ENCODE data around the gene CTAGE1. TPM values are rescaled to one million over a fixed set of nuclear protein-coding genes. Genes with fewer than 3 reads are reported as not detected.

CTAGE1 gene
- total RNA-seq, 1 donor from 2014 or later = not detected

DNA sequence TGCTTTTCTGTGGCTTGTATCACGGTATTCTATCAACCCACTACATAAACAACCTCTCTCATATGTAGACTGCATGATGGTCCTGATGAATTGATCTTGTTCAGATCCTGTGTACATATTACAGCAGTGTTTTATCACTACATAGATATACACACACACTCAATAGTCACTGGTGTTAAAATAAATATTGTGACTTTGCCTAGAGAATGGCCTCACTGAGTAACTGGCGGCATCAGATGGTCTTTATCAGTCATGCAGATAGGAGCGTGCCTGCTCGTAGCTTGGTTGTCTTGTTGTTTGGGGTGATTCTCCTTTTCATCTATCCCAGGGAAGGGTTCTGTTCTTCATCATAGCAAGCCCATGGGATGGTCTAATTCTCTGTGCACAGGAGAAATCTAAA, 18.4 kb upstream of the CTAGE1 start:
- no peaks in the 10 kb centered on the region for H3K9me3 Mint-ChIP-seq (ENCODE audit: unreplicated experiment)
- TF ChIP-seq, protein P1, sequence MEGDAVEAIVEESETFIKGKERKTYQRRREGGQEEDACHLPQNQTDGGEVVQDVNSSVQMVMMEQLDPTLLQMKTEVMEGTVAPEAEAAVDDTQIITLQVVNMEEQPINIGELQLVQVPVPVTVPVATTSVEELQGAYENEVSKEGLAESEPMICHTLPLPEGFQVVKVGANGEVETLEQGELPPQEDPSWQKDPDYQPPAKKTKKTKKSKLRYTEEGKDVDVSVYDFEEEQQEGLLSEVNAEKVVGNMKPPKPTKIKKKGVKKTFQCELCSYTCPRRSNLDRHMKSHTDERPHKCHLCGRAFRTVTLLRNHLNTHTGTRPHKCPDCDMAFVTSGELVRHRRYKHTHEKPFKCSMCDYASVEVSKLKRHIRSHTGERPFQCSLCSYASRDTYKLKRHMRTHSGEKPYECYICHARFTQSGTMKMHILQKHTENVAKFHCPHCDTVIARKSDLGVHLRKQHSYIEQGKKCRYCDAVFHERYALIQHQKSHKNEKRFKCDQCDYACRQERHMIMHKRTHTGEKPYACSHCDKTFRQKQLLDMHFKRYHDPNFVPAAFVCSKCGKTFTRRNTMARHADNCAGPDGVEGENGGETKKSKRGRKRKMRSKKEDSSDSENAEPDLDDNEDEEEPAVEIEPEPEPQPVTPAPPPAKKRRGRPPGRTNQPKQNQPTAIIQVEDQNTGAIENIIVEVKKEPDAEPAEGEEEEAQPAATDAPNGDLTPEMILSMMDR (IDR thresholded peaks at IDR 0.05) = no peak
- H3K36me3 Mint-ChIP-seq (ENCODE audit: unreplicated experiment) = no peaks in the 10 kb centered on the region
- H3K4me1 Mint-ChIP-seq (ENCODE audit: unreplicated experiment) = peaks cover 21% of the 10 kb centered on the region
- no peak overlapping the region for H3K27ac Mint-ChIP-seq (ENCODE audit: unreplicated experiment)
- no peak overlapping the region for H3K4me3 Mint-ChIP-seq (ENCODE audit: unreplicated experiment)
- no peak for DNase-seq (ENCODE audit: extremely low spot score, unreplicated experiment)
- no peaks in the 10 kb centered on the region for H3K27me3 Mint-ChIP-seq (ENCODE audit: unreplicated experiment)

DNA sequence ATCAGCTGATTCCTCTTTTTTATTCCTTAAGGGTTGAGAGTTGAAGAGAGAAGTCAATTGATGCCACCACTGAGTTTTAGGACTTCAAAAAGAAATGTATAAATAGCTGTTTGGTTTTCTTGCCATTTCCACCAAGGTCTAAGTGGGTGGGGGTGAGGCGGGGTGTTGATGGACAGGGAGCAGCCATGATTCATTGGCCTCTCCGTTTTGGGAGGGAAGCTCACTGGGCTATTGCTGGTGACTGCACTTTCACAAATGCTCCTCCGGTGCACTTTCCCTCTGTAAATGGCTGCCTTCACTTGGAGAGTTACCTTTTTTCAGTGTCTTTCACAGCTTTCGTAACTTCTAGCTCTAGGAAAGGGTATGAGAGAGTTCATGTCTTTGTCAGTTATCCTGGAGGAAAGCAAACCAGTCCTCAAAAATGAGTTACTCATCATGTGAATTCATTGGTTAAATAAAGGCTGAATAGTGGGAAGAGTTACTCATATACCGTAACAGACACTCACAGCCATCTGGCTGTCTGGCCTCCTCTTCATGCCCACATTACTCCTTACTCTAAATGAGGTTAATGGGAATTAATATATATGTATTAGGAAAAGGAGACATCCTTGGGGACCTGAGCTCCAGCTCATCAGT, 17.4 kb upstream of the CTAGE1 start:
- no peaks in the 10 kb centered on the region for H3K9me3 Mint-ChIP-seq (ENCODE audit: unreplicated experiment)
- no peak overlapping the region for H3K4me3 Mint-ChIP-seq (ENCODE audit: unreplicated experiment)
- no peaks in the 10 kb centered on the region for H3K36me3 Mint-ChIP-seq (ENCODE audit: unreplicated experiment)
- no peak for DNase-seq (ENCODE audit: extremely low spot score, unreplicated experiment)
- peaks cover 21% of the 10 kb centered on the region for H3K4me1 Mint-ChIP-seq (ENCODE audit: unreplicated experiment)
- TF ChIP-seq, protein P1 (IDR thresholded peaks at IDR 0.05) = no peak
- no peaks in the 10 kb centered on the region for H3K27me3 Mint-ChIP-seq (ENCODE audit: unreplicated experiment)
- H3K27ac Mint-ChIP-seq (ENCODE audit: unreplicated experiment) = no peak overlapping the region

DNA sequence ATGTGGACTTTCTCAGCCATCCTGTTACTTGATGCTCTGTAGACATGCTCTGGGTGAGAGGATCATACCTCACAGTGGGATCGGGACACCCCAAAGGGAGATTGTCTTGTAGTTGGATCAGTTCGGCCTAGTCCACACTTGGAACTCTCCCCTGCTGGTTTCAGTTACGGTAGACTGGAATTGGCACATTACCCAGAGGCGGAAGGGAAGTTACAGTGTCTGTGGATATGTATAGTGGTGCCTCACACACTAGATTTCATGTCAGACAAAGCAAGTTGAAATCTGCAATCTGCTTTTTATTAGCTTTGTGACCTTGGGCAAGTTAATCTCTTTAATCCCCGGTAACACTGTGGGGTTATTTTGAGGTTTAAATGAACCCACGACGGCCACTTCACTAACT, 16.2 kb upstream of the CTAGE1 start:
- H3K9me3 Mint-ChIP-seq (ENCODE audit: unreplicated experiment) = no peaks in the 10 kb centered on the region
- no peaks in the 10 kb centered on the region for H3K36me3 Mint-ChIP-seq (ENCODE audit: unreplicated experiment)
- peaks cover 19% of the 10 kb centered on the region for H3K4me1 Mint-ChIP-seq (ENCODE audit: unreplicated experiment)
- H3K4me3 Mint-ChIP-seq (ENCODE audit: unreplicated experiment) = no peak overlapping the region
- TF ChIP-seq, protein P1 (IDR thresholded peaks at IDR 0.05) = no peak
- H3K27ac Mint-ChIP-seq (ENCODE audit: unreplicated experiment) = no peak overlapping the region
- H3K27me3 Mint-ChIP-seq (ENCODE audit: unreplicated experiment) = no peaks in the 10 kb centered on the region
- DNase-seq (ENCODE audit: extremely low spot score, unreplicated experiment) = no peak

DNA sequence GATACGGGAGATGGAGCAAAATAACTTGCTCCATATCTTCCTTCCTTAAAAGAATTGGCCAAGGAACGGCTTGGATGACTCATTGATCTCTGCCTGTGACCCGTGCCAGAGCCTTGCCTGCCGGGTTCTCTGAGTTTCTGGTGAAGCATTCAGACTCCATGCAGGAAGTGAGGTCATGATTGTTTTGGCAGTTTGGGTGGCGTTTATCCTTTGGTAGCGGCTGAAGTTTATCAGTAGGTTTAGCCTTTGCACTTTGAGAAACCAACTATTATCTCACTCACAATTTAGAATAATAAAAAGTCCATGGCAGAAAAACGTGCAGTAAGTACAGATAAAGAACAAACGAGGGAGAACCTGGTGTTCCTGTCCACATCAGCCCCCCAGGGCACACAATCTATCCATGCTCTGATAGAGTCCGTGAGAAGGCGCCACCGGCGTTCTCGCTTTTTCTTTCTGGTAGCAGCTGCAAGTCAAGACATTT, 15.0 kb upstream of the CTAGE1 start:
- H3K27me3 Mint-ChIP-seq (ENCODE audit: unreplicated experiment) = no peaks in the 10 kb centered on the region

DNA sequence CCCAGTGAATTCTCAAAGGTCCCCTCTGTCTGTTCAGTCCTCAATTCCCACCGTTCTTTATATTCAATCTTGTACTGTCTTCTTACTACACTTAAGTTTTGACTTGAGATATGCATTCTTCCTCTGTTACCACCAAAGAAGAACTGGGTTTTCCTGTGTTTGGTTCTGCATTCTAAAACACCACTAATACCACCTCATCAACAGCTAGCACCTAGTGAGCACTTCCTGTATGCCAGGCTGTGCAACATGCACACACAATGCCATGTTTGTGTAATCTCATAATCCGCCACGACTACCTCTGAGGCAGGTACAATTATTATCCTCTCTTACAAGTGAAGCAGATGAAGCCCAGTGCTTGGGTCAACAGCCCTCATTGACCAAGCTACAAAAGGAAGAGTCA, 11.8 kb upstream of the CTAGE1 start:
- H3K27ac Mint-ChIP-seq (ENCODE audit: unreplicated experiment) = no peak overlapping the region
- H3K4me1 Mint-ChIP-seq (ENCODE audit: unreplicated experiment) = peaks cover 14% of the 10 kb centered on the region
- no peak overlapping the region for H3K4me3 Mint-ChIP-seq (ENCODE audit: unreplicated experiment)
- H3K27me3 Mint-ChIP-seq (ENCODE audit: unreplicated experiment) = no peaks in the 10 kb centered on the region
- no peaks in the 10 kb centered on the region for H3K9me3 Mint-ChIP-seq (ENCODE audit: unreplicated experiment)
- H3K36me3 Mint-ChIP-seq (ENCODE audit: unreplicated experiment) = no peaks in the 10 kb centered on the region
- TF ChIP-seq, protein P1 (IDR thresholded peaks at IDR 0.05) = no peak
- no peak for DNase-seq (ENCODE audit: extremely low spot score, unreplicated experiment)

More for the DNA sequence above, 15.0 kb upstream of the CTAGE1 start:
- Mint-ChIP-seq H3K4me1 (ENCODE audit: unreplicated experiment) (peaks cover 19% of the 10 kb centered on the region), H3K4me3 (ENCODE audit: unreplicated experiment) (no peak overlapping the region), H3K27ac (ENCODE audit: unreplicated experiment) (no peak overlapping the region), H3K36me3 (ENCODE audit: unreplicated experiment) (no peaks in the 10 kb centered on the region), H3K9me3 (ENCODE audit: unreplicated experiment) (no peaks in the 10 kb centered on the region)
- DNase-seq (ENCODE audit: extremely low spot score, unreplicated experiment) = no peak
- TF ChIP-seq, protein P1 (IDR thresholded peaks at IDR 0.05) = no peak

Data from osteocyte (in vitro differentiated cells).